Duodenal mucosa (tissue), 2 donors: ENCODE results near the gene COL23A1.

Experiments used
- H3K27ac ChIP-seq: one replicate; pipeline ENCODE4 v1.7.0; 2013; ENCODE audit warnings: low read depth, low read length
- H3K27me3 ChIP-seq, 2 donors: one replicate each; pipeline ENCODE4 v1.7.0; 2013; ENCODE audit warnings: low read length in 2 of 2, control low read depth in 1 of 2; ENCODE audit not compliant: insufficient read depth in 2 of 2, control insufficient read depth in 1 of 2
- H3K36me3 ChIP-seq, 2 donors: one replicate each; pipeline ENCODE4 v1.7.0; 2013; ENCODE audit warnings: low read length in 2 of 2, control low read depth in 1 of 2; ENCODE audit not compliant: insufficient read depth in 2 of 2, control insufficient read depth in 1 of 2
- H3K4me1 ChIP-seq, 2 donors: one replicate each; pipeline ENCODE4 v1.7.0; 2013; ENCODE audit warnings: low read length in 2 of 2, control low read depth in 1 of 2; ENCODE audit not compliant: insufficient read depth in 2 of 2, control insufficient read depth in 1 of 2
- H3K4me3 ChIP-seq, 2 donors: one replicate each; pipeline ENCODE4 v1.7.0; 2013; ENCODE audit warnings: low read length in 2 of 2, low read depth in 1 of 2
- H3K9ac ChIP-seq, 2 donors: one replicate each; pipeline ENCODE4 v1.7.0; 2013; ENCODE audit warnings: low read length in 2 of 2, low read depth in 1 of 2
- H3K9me3 ChIP-seq, 2 donors: one replicate each; pipeline ENCODE4 v1.7.0; 2013; ENCODE audit warnings: low read length in 2 of 2, control low read depth in 1 of 2; ENCODE audit not compliant: control insufficient read depth in 1 of 2

COL23A1 gene

GRCh38 chr5:178454821-178455479 is 135.2 kb downstream of the COL23A1 start:
- Histone ChIP-seq H3K9me3 (no peaks in the 10 kb centered on the region), H3K27ac (no peak overlapping the region), H3K9ac (no peak overlapping the region), H3K27me3 (peaks cover 0 to 3% of the 10 kb centered on the region in 2 donors), H3K4me1 (no peaks in the 10 kb centered on the region), H3K36me3 (no peaks in the 10 kb centered on the region), H3K4me3 (no peak overlapping the region)

- H3K27me3 ChIP-seq: peaks cover 0 to 7% of the 10 kb centered on the region in 2 donors
- no peaks in the 10 kb centered on the region for H3K9me3 ChIP-seq
- H3K4me3 ChIP-seq: no peak overlapping the region
- no peaks in the 10 kb centered on the region for H3K36me3 ChIP-seq
- H3K4me1 ChIP-seq: no peaks in the 10 kb centered on the region
- no peak overlapping the region for H3K9ac ChIP-seq
- H3K27ac ChIP-seq: no peak overlapping the region
Observed at GRCh38 chr5:178454303-178454702, 135.9 kb downstream of the COL23A1 start.

DNA sequence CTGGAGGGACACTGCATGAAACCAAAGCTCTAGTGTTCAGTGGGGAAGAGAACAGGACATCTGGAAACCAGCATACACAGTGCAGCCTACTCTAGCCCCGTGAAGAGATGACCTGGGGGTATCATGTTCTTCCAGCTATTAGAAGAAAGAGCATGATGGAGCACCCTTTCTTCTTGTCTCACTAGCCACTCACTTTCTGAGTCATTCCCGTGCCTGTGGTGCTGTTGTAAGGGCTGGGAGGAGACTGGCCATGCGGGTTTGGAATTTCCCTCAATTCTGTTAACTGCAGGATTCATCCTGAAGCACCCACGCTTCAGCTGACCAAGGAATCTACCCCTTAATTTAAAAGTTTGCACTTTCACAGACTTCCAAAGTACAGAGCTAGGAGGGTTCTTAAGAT is 137.0 kb downstream of the COL23A1 start:
- Histone ChIP-seq H3K4me3 (no peak overlapping the region), H3K9ac (no peak overlapping the region), H3K36me3 (no peaks in the 10 kb centered on the region), H3K4me1 (no peaks in the 10 kb centered on the region), H3K27me3 (peaks cover 0 to 7% of the 10 kb centered on the region in 2 donors), H3K9me3 (no peaks in the 10 kb centered on the region), H3K27ac (no peak overlapping the region)

DNA sequence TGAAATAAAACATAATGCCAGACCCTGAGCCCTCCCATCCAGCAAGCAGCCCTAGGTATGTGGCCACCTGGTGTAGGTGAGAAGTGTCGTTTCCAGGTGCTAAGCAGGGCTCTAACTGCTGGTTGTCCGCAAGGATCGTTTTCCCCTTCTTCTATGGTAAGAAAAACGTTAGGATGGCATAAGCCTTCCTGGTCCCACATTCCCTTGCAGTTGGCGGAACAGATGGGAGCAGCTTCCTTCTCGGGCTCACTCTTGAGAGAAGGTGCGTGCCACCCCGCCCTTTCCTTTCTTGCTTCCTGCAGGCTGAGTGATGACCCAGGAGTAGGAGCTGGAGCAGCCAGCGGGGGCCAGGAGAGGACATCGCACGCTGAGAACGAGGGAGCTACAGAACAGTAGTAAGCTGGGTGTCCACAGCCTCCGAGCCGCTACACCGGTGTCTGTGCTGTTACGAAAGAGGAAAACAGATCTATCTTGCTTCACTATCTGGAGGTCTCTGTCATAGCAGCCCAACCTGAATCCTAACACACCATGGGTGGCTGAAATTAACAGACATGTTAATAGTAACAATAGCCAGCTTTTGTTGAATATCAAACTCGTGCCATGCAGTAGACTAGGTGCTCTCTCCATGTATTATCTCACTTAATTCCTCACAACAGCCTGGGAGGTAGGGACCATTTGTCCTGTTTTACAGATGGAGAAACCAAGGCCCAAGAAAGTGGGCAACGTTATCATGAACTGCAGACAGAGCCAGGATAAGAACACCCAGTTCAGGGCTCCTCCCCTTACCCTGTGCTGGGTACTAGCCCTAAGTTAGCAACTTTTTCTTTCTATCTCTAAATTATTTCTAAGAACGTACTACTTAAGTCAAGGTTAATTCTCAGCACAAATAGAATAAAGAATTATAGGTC is 139.8 kb downstream of the COL23A1 start:
- Histone ChIP-seq H3K27me3 (peaks cover 0 to 7% of the 10 kb centered on the region in 2 donors), H3K9me3 (no peaks in the 10 kb centered on the region), H3K9ac (no peak overlapping the region), H3K4me1 (no peaks in the 10 kb centered on the region), H3K4me3 (no peak overlapping the region), H3K36me3 (no peaks in the 10 kb centered on the region), H3K27ac (no peak overlapping the region)

DNA sequence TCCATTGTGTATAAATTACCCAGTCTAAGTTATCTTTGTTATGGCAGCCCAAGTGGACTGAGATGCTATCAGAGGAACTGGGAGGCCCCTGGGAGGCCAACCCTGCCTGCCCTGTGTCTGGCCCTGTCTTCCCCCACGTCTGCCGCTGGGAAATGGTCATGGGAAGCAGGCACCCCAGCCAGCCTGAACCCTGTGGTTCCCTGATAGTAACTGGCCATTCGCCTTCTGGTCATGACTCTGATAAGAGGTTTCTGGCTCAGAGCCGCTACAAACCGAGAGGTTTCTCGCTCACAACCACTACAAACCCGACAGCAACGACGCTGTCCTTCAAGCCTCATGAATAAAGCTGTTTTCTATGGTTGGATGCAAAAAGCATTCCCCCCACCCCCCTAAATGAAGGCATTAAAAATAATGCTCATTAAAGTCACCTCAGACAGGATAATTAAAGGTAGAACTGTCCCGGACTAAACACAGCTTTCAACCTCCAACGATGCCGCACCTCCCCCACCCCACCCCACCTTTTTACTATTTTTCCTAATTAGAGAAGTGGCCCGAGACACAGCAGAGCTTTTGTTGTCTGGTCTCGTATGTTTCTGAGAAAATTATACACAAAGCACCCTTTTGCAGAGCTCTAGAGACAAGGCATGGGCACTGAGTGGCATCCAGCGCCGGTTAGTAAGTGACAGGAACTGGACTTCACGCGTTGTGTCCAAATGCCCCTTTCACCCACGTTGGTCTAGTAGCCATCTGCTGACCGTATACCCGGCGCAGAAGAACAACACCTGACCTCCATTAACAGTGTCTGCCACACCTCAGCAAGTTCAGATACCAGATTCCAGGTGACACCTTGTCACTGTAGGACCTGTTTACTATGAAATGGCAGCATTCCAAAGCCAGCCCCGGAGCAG is 140.8 kb downstream of the COL23A1 start:
- Histone ChIP-seq H3K27ac (no peak overlapping the region), H3K36me3 (no peaks in the 10 kb centered on the region), H3K4me1 (no peaks in the 10 kb centered on the region), H3K9ac (no peak overlapping the region), H3K9me3 (no peaks in the 10 kb centered on the region), H3K4me3 (no peak overlapping the region), H3K27me3 (peaks cover 0 to 7% of the 10 kb centered on the region in 2 donors)

DNA sequence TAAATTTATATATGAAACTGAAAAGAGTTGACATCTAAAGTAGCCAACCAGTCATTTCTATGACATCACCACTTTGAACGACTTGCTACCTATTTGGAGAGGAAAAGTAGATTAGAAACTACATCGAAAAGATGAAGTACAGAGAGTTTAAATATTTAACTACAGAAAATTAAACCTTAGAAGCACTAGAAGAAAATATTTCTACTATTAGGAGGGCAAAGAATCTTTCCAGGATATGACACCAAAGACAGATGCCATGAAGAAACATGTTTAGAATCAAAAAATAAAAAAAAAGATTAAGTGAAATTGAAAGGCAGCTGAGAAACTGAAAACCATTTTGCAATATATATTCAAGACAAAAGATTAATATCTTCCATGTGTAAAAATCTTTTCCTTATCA is 144.7 kb downstream of the COL23A1 start:
- no peaks in the 10 kb centered on the region for H3K9me3 ChIP-seq
- no peak overlapping the region for H3K27ac ChIP-seq
- H3K36me3 ChIP-seq: no peaks in the 10 kb centered on the region
- H3K4me3 ChIP-seq: no peak overlapping the region
- H3K4me1 ChIP-seq: no peaks in the 10 kb centered on the region
- no peak overlapping the region for H3K9ac ChIP-seq
- peaks cover 0 to 7% of the 10 kb centered on the region in 2 donors for H3K27me3 ChIP-seq

DNA sequence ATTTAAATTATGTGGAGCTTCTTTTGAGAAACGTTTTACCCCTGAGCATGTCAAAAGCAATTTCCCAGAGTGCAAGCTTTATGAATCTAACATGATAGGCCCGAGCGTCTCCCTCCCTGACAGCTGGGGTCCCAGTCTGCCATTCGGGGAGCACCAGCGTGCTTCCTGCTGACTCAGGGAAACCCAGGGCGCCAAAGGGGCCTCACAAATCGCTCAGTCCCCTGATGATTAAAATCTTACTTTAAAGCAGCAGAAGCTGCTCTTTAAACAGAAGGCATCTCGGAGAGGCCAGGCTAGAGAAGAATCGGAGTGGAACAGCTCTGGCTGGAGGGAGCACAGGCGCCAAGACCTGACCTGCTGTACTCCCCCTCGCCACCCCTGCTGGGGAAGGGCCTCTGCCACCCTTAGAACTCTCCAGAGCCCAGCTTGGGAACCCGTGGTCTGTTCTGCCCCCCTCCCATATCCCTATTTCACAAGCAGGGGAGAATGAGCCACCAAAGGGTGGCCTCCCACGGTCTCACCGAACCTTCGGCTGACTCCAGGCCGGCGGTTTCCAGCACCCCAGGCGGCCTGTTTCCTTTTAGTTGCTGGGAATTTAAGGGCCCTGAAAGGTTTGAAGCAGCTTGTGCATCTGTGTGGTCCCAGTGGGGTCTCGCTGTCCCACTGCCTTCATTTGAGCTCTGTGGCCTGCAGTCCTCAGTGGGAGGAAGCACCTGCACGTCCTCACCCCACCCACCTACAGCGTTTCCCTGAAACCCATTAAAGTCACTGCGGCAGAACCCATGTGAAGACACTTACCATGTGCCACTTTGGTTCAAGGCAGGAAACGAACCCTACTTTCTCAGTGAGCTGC is 147.6 kb downstream of the COL23A1 start:
- Histone ChIP-seq H3K4me1 (no peaks in the 10 kb centered on the region), H3K4me3 (no peak overlapping the region), H3K27me3 (no peaks in the 10 kb centered on the region), H3K36me3 (no peaks in the 10 kb centered on the region), H3K27ac (no peak overlapping the region), H3K9ac (no peak overlapping the region), H3K9me3 (no peaks in the 10 kb centered on the region)

DNA sequence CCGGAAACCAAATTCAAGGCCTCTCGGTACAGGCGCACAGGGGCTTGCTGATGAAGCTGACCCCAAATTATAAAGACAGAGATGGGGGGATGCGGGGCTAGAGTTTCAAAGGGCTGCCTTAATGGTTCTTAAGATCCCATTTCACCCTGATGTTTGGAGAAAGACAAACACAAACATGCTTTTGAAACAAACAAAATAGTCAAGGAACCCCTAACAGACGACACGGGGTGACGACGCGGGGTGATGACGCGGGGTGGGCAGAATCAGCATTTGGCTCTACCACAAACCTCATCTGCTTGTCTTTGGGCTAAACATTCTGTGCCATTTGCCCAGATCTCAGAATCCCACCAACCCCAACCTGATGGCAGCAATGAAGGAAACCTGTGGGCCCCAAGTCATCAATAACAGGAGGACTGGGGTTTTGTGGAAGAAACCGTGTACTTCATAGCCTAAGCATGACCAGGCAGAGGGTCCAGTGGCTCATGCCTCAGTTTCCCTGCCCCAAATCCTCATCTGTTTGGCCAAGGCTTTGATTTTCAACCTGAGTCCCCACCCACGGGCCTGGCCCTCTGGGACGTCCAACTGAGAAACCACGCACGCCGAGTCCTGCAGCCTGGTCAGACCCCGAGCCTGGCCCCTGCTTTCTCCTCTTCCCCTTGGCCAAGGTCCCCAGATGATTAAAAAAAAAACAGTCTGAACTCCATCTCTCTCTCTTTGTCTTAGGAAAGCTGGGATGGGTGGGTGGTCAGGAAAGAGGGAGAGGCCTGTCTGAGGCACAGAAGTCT is 148.5 kb downstream of the COL23A1 start:
- H3K9me3 ChIP-seq: no peaks in the 10 kb centered on the region
- no peaks in the 10 kb centered on the region for H3K36me3 ChIP-seq
- no peak overlapping the region for H3K27ac ChIP-seq
- H3K27me3 ChIP-seq: no peaks in the 10 kb centered on the region
- H3K4me3 ChIP-seq: no peak overlapping the region
- H3K9ac ChIP-seq: no peak overlapping the region
- H3K4me1 ChIP-seq: no peaks in the 10 kb centered on the region

- H3K27ac ChIP-seq: no peak overlapping the region
- H3K36me3 ChIP-seq: no peaks in the 10 kb centered on the region
- H3K27me3 ChIP-seq: no peaks in the 10 kb centered on the region
- no peak overlapping the region for H3K9ac ChIP-seq
- no peaks in the 10 kb centered on the region for H3K4me1 ChIP-seq
- no peak overlapping the region for H3K4me3 ChIP-seq
- no peaks in the 10 kb centered on the region for H3K9me3 ChIP-seq
Observed at GRCh38 chr5:178440181-178440580, 150.0 kb downstream of the COL23A1 start.
